ENCODE measurements around the gene CUX1. TPM values are rescaled to one million over a fixed set of nuclear protein-coding genes. Genes with fewer than 3 reads are reported as not detected.
"Not testable (repeated sequence)": the region's sequence is repeated elsewhere in the genome, so short reads cannot be mapped to it uniquely, and the experiment has no call there.

The CUX1 gene
- total RNA-seq, 3 donors from 2014 or later, result 85.2 to 167 (median 120) TPM

DNA sequence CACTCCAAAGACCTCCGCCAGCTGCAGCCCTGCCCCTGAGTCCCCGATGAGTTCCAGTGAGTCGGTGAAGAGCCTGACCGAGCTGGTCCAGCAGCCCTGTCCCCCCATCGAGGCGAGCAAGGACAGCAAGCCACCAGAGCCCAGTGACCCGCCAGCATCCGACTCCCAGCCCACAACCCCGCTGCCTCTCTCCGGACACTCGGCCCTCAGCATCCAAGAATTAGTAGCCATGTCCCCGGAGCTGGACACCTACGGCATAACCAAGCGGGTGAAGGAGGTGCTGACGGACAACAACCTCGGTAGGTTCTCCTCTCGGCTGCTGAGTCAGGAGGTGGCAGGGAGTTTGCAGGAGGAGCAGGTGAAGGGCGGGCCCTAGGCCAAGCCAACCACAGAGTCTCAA lies 409.9 kb downstream of the CUX1 start:
- no peak overlapping the region for H3K4me3 ChIP-seq
- H3K36me3 ChIP-seq (ENCODE audit: low read depth), result no peaks in the 10 kb centered on the region
- ATAC-seq (no peak), DNase-seq (no peak)
- no peaks in the 10 kb centered on the region for H3K4me1 ChIP-seq (ENCODE audit: low read depth)
- TF ChIP-seq CTCF (IDR thresholded peaks at IDR 0.05), result no peak
- H3K9me3 ChIP-seq, result no peaks in the 10 kb centered on the region
- intact Hi-C loops (cut with DNase I, micrococcal nuclease), result no loop called here

DNA sequence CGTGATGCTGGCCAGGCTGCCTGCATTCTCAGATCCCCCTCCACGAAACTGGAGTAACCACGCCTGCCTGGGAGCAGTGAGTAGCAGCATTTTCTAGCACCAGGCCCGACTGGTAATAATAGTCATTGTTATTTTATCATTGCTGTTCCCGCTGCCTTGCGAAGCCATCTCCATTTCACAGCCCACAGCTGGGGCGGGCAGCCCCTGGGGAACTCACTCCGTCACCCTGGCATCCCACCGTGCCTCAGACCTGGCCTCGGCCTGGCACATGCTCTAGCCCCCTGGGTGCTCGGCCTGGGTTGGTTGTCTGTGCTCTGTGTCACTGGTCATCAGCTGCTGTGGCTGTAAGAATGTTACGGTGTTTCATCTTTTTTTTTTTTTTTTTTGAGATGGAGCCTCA lies 411.5 kb downstream of the CUX1 start:
- ATAC-seq, result no peak
- H3K4me1 ChIP-seq (ENCODE audit: low read depth), result no peaks in the 10 kb centered on the region
- H3K36me3 ChIP-seq (ENCODE audit: low read depth), result no peaks in the 10 kb centered on the region

GRCh38 chr7:102230162-102230561 lies 412.7 kb downstream of the CUX1 start:
- H3K4me1 ChIP-seq (ENCODE audit: low read depth); H3K4me3 ChIP-seq; intact Hi-C loops (cut with DNase I, micrococcal nuclease); ATAC-seq; DNase-seq; H3K9me3 ChIP-seq; H3K36me3 ChIP-seq (ENCODE audit: low read depth): not testable (repeated sequence)

More for the DNA sequence above, 411.5 kb downstream of the CUX1 start:
- no peak overlapping the region for H3K4me3 ChIP-seq
- intact Hi-C loops (cut with DNase I, micrococcal nuclease), result no loop called here
- TF ChIP-seq CTCF (IDR thresholded peaks at IDR 0.05), result no peak
- no peaks in the 10 kb centered on the region for H3K9me3 ChIP-seq
- no peak for DNase-seq

DNA sequence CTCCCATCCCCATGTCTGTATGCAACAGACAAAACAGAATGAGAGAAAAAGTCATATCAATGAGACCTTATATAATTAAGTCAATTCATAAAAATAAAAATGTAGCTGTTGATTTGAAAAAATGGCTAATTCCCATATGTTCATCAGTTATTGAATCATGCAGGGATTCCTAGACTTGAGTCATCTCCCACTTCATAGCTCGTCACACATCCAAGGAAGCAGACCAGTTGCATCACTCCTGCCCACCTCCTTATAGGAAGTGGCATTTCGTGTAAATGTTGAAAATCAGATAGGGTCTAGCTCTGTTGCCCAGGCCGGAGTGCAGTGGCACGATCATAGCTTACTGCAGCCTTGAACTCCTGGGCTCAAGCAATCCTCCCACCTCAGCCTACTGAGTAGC lies 413.2 kb downstream of the CUX1 start:
- no peak for TF ChIP-seq CTCF (IDR thresholded peaks at IDR 0.05)
- Histone ChIP-seq H3K4me3 (no peak overlapping the region), H3K9me3 (no peaks in the 10 kb centered on the region), H3K36me3 (ENCODE audit: low read depth) (no peaks in the 10 kb centered on the region), H3K4me1 (ENCODE audit: low read depth) (no peaks in the 10 kb centered on the region)
- intact Hi-C loops (cut with DNase I, micrococcal nuclease), result no loop called here
- no peak for DNase-seq
- ATAC-seq, result no peak

GRCh38 chr7:102232611-102233286 lies 415.3 kb downstream of the CUX1 start:
- no peak for DNase-seq
- no peak for ATAC-seq
- H3K36me3 ChIP-seq (ENCODE audit: low read depth), result no peaks in the 10 kb centered on the region
- no peak overlapping the region for H3K4me3 ChIP-seq
- intact Hi-C loops (cut with DNase I, micrococcal nuclease), result no loop called here
- no peaks in the 10 kb centered on the region for H3K4me1 ChIP-seq (ENCODE audit: low read depth)
- TF ChIP-seq CTCF (IDR thresholded peaks at IDR 0.05), result no peak
- no peaks in the 10 kb centered on the region for H3K9me3 ChIP-seq

DNA sequence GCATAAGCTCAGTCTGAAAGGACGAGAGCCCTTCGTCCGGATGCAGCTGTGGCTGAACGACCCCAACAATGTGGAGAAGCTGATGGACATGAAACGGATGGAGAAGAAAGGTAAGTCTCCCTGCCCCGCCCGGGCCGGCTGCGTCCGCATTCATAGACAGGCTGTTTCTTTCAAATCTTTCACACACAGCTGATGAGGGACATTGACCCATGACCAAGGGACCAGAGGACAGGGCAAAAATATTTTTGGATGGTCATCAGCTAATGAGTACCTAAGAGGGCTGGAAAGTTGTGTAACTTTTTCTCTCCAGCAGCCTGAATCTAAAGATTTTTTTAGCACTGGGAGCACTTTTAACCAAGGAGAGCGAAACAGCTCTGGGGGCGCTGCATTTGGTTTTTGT lies 416.7 kb downstream of the CUX1 start:
- H3K36me3 ChIP-seq (ENCODE audit: low read depth), result no peaks in the 10 kb centered on the region
- no peak overlapping the region for H3K4me3 ChIP-seq
- TF ChIP-seq CTCF (IDR thresholded peaks at IDR 0.05), result no peak
- no peaks in the 10 kb centered on the region for H3K9me3 ChIP-seq
- ATAC-seq, result no peak
- H3K4me1 ChIP-seq (ENCODE audit: low read depth), result no peaks in the 10 kb centered on the region
- DNase-seq, result no peak
- intact Hi-C loops (cut with DNase I, micrococcal nuclease), result no loop called here

Measured in mucosa of descending colon (tissue), 3 donors.